HepG2 (cell line): Measurements from ENCODE around the gene CBY1. TPM values are rescaled to one million over a fixed set of nuclear protein-coding genes. Genes with fewer than 3 reads are reported as not detected.

ENCODE experiments used
- CEBPG ChIP-seq: IDR thresholded peaks from 2 replicates; pipeline ENCODE4 v1.6.1; 2016
- CENPX ChIP-seq: sonication (generic); formaldehyde crosslinking; IDR thresholded peaks from 2 replicates; pipeline ENCODE4 v1.9.0; 2021; ENCODE audit warnings: mild to moderate bottlenecking, missing genetic modification reagents, moderate library complexity
- ETV6 ChIP-seq: sonication (generic); formaldehyde crosslinking; conservative IDR thresholded peaks from 2 replicates; pipeline ENCODE4 v1.4.0; 2020; ENCODE audit warnings: missing genetic modification reagents
- IKZF1 ChIP-seq: fragments of 450-650 bp; IDR thresholded peaks from 2 replicates; pipeline ENCODE4 v1.7.1; 2016
- KLF9 ChIP-seq: IDR thresholded peaks from 2 replicates; pipeline ENCODE4 v1.6.1; 2016; ENCODE audit warnings: low read depth
- MBNL3 ChIP-seq: fragments of 250-450 bp; sonication (Bioruptor Pico); conservative IDR thresholded peaks from 2 replicates; pipeline ENCODE4 v1.8.0; 2022; ENCODE audit warnings: mild to moderate bottlenecking, inconsistent platforms
- NFKB2 ChIP-seq: sonication (generic); formaldehyde crosslinking; IDR thresholded peaks from 2 replicates; pipeline ENCODE4 v1.4.0; 2020; ENCODE audit warnings: missing genetic modification reagents, borderline replicate concordance
- NONO ChIP-seq, 2 experiments: fragments of 450-650 bp in 1 of 2; sonication (generic) in 1 of 2; formaldehyde crosslinking in 1 of 2; IDR thresholded peaks in 1 of 2; conservative IDR thresholded peaks in 1 of 2; 2 replicates each; pipeline versions ENCODE4 v1.6.1 to v1.8.0; 2017 to 2022; ENCODE audit warnings: mild to moderate bottlenecking in 1 of 2, missing genetic modification reagents in 1 of 2, moderate library complexity in 1 of 2
- PPARG ChIP-seq: conservative IDR thresholded peaks from 2 replicates; pipeline ENCODE4 v1.6.1; 2016; ENCODE audit warnings: missing biosample characterization, missing genetic modification reagents
- RXRA ChIP-seq: sonication (generic); formaldehyde crosslinking; IDR thresholded peaks from 2 replicates; pipeline ENCODE4 v1.5.1; 2020; ENCODE audit warnings: missing genetic modification reagents
- ZMAT3 ChIP-seq: sonication (generic); formaldehyde crosslinking; conservative IDR thresholded peaks from 2 replicates; pipeline ENCODE4 v1.7.0; 2021; ENCODE audit warnings: missing genetic modification reagents
- ZNF180 ChIP-seq: sonication (generic); formaldehyde crosslinking; IDR thresholded peaks from 2 replicates; pipeline ENCODE4 v1.4.0; 2020; ENCODE audit warnings: low read depth, missing genetic modification reagents, borderline replicate concordance
- ZNF207 ChIP-seq: fragments of 450-650 bp; IDR thresholded peaks from 2 replicates; pipeline ENCODE4 v1.6.1; 2016; ENCODE audit warnings: antibody characterized with exemption, borderline replicate concordance
- ZNF7 ChIP-seq: IDR thresholded peaks from 2 replicates; pipeline ENCODE4 v1.6.1; 2016; ENCODE audit warnings: missing biosample characterization, missing genetic modification reagents
- ZNF766 ChIP-seq: sonication (generic); formaldehyde crosslinking; IDR thresholded peaks from 2 replicates; pipeline ENCODE4 v1.5.0; 2020; ENCODE audit warnings: missing genetic modification reagents, borderline replicate concordance
- polyA plus RNA-seq, 8 experiments: library from polyadenylated mRNA; depleted of rRNA in 3 of 8; stranded (reverse) in 7 of 8; unstranded in 1 of 8; fragments of >200 nt; fragmentation: Illumina TruSeq in 4 of 8; extraction: Trizol in 4 of 8; gene quantifications; 2 replicates each; pipeline versions ENCODE4 v1.2.1 to v1.2.3, GENCODE V29; 2011 to 2016; ENCODE audit warnings: low read depth in 4 of 8, missing spikeins in 1 of 8, mixed read lengths in 1 of 8; ENCODE audit not compliant: insufficient read depth in 1 of 8
- total RNA-seq, 5 experiments: library from RNA; depleted of rRNA; stranded (reverse); fragments of >200 nt; fragmentation: Illumina TruSeq; extraction: Trizol; gene quantifications; 2 replicates each; pipeline ENCODE4 v1.2.3, GENCODE V29; 2016; ENCODE audit warnings: low read depth in 1 of 5
- TF ChIP-seq, protein P1 (sequence below): sonication (generic); formaldehyde crosslinking; IDR thresholded peaks from 2 replicates; pipeline ENCODE4 v1.4.0; 2020; ENCODE audit warnings: missing genetic modification reagents
- TF ChIP-seq, protein P2 (sequence below): sonication (generic); formaldehyde crosslinking; IDR thresholded peaks from 2 replicates; pipeline ENCODE4 v1.8.1; 2023; ENCODE audit warnings: mild to moderate bottlenecking, missing genetic modification reagents
- TF ChIP-seq, protein P3 (sequence below): sonication (generic); formaldehyde crosslinking; IDR thresholded peaks from 2 replicates; pipeline ENCODE4 v1.4.0; 2020; ENCODE audit warnings: missing genetic modification reagents, borderline replicate concordance
- TF ChIP-seq, protein P4 (sequence below): sonication (generic); formaldehyde crosslinking; IDR thresholded peaks from 2 replicates; pipeline ENCODE4 v1.8.1; 2022; ENCODE audit warnings: low read depth, mild to moderate bottlenecking, missing genetic modification reagents

The CBY1 gene
- total and polyA plus RNA-seq, 2 of the 13 experiments (the other 11 are each of a cell fraction or from before 2014, with no cell fraction given): 19.7 to 20.3 TPM

DNA sequence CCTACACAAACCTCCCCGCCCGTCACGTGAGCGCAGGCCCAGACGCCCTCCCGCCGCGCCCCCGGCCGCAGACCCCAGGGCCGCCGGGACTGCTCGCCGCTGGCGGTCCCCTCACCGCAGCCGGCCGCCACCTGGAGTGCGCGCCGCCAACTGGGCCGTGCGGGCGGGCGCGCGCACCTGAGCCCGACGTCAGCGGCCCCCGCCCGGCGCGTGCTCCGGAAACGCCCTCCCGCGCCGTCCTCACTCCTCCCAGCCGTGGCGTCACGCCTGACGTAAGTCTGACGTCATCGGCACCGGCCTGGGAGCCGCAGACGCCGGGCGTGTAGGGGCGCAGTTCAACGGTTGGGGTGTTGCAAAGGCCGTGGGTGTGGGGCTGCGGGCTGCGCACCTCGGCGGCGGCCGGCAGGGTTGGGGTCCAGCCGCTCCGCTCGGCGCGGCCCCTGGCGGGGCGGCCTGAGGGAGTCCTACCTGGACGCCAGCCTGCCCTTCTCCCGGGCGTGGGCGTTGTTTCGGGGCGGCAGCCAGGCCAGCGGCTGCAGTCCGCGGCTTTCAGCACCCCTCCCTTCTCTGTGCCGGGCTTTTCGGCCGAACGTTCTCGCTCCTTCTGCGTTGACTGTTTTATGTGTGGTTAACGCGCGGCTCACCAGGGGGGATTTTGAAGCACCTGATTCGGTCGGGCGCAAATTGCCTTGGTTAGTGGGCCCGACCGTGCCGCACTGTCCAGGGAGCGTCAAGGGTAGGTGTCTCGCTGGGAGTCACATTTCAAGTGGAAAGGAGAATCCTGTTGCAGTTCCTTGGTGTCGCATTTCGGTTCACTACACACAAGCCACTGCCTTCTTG is 44.6 kb downstream of the CBY1 start, which contains the start of gene JOSD1 (continued):
- no peak for TF ChIP-seq NONO (IDR thresholded peaks at IDR 0.05)
- peak; percentile 93 for TF ChIP-seq NONO (CRISPR knock-in tag; conservative IDR thresholded peaks at IDR 0.05)
- TF ChIP-seq MBNL3 (CRISPR knock-in tag): no peak
- TF ChIP-seq ZMAT3 (CRISPR knock-in tag): no peak; the same call in 1 of the 2 replicates
- TF ChIP-seq CEBPG (CRISPR knock-in tag): 0 out of 2 replicates have a peak, but pooled peaks have one; percentile 22
- peak; percentile 77; the same call in 1 of the 2 replicates for TF ChIP-seq ZNF180 (CRISPR knock-in tag)
- peak; percentile 50; the same call in 1 of the 2 replicates for TF ChIP-seq ETV6 (CRISPR knock-in tag)
- TF ChIP-seq ZNF7: no peak
- TF ChIP-seq, protein P1, sequence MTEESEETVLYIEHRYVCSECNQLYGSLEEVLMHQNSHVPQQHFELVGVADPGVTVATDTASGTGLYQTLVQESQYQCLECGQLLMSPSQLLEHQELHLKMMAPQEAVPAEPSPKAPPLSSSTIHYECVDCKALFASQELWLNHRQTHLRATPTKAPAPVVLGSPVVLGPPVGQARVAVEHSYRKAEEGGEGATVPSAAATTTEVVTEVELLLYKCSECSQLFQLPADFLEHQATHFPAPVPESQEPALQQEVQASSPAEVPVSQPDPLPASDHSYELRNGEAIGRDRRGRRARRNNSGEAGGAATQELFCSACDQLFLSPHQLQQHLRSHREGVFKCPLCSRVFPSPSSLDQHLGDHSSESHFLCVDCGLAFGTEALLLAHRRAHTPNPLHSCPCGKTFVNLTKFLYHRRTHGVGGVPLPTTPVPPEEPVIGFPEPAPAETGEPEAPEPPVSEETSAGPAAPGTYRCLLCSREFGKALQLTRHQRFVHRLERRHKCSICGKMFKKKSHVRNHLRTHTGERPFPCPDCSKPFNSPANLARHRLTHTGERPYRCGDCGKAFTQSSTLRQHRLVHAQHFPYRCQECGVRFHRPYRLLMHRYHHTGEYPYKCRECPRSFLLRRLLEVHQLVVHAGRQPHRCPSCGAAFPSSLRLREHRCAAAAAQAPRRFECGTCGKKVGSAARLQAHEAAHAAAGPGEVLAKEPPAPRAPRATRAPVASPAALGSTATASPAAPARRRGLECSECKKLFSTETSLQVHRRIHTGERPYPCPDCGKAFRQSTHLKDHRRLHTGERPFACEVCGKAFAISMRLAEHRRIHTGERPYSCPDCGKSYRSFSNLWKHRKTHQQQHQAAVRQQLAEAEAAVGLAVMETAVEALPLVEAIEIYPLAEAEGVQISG (CRISPR knock-in tag): peak; percentile 92
- TF ChIP-seq, protein P2, sequence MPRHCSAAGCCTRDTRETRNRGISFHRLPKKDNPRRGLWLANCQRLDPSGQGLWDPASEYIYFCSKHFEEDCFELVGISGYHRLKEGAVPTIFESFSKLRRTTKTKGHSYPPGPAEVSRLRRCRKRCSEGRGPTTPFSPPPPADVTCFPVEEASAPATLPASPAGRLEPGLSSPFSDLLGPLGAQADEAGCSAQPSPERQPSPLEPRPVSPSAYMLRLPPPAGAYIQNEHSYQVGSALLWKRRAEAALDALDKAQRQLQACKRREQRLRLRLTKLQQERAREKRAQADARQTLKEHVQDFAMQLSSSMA (CRISPR knock-in tag): no peak
- TF ChIP-seq, protein P3, sequence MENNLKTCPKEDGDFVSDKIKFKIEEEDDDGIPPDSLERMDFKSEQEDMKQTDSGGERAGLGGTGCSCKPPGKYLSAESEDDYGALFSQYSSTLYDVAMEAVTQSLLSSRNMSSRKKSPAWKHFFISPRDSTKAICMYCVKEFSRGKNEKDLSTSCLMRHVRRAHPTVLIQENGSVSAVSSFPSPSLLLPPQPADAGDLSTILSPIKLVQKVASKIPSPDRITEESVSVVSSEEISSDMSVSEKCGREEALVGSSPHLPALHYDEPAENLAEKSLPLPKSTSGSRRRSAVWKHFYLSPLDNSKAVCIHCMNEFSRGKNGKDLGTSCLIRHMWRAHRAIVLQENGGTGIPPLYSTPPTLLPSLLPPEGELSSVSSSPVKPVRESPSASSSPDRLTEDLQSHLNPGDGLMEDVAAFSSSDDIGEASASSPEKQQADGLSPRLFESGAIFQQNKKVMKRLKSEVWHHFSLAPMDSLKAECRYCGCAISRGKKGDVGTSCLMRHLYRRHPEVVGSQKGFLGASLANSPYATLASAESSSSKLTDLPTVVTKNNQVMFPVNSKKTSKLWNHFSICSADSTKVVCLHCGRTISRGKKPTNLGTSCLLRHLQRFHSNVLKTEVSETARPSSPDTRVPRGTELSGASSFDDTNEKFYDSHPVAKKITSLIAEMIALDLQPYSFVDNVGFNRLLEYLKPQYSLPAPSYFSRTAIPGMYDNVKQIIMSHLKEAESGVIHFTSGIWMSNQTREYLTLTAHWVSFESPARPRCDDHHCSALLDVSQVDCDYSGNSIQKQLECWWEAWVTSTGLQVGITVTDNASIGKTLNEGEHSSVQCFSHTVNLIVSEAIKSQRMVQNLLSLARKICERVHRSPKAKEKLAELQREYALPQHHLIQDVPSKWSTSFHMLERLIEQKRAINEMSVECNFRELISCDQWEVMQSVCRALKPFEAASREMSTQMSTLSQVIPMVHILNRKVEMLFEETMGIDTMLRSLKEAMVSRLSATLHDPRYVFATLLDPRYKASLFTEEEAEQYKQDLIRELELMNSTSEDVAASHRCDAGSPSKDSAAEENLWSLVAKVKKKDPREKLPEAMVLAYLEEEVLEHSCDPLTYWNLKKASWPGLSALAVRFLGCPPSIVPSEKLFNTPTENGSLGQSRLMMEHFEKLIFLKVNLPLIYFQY: no peak
- no peak for TF ChIP-seq KLF9 (CRISPR knock-in tag)
- peak; percentile 37; the same call in 1 of the 2 replicates for TF ChIP-seq PPARG (CRISPR knock-in tag)
- peak; percentile 93; the same call in 1 of the 2 replicates for TF ChIP-seq NFKB2
- TF ChIP-seq, protein P4, sequence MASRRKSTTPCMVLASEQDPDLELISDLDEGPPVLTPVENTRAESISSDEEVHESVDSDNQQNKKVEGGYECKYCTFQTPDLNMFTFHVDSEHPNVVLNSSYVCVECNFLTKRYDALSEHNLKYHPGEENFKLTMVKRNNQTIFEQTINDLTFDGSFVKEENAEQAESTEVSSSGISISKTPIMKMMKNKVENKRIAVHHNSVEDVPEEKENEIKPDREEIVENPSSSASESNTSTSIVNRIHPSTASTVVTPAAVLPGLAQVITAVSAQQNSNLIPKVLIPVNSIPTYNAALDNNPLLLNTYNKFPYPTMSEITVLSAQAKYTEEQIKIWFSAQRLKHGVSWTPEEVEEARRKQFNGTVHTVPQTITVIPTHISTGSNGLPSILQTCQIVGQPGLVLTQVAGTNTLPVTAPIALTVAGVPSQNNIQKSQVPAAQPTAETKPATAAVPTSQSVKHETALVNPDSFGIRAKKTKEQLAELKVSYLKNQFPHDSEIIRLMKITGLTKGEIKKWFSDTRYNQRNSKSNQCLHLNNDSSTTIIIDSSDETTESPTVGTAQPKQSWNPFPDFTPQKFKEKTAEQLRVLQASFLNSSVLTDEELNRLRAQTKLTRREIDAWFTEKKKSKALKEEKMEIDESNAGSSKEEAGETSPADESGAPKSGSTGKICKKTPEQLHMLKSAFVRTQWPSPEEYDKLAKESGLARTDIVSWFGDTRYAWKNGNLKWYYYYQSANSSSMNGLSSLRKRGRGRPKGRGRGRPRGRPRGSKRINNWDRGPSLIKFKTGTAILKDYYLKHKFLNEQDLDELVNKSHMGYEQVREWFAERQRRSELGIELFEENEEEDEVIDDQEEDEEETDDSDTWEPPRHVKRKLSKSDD: peak; percentile 100
- no peak for TF ChIP-seq CENPX (CRISPR knock-in tag)
- no peak; the same call in 1 of the 2 replicates for TF ChIP-seq RXRA (CRISPR knock-in tag)
- TF ChIP-seq IKZF1: no peak
- no peak; the same call in 1 of the 2 replicates for TF ChIP-seq ZNF766 (CRISPR knock-in tag)
- TF ChIP-seq ZNF207: no peak
